Measurements from ENCODE around the gene MIA2. TPM values are rescaled to one million over a fixed set of nuclear protein-coding genes. Genes with fewer than 3 reads are reported as not detected.

The MIA2 gene
- total RNA-seq, 1 donor from 2014 or later: 27.3 TPM

DNA sequence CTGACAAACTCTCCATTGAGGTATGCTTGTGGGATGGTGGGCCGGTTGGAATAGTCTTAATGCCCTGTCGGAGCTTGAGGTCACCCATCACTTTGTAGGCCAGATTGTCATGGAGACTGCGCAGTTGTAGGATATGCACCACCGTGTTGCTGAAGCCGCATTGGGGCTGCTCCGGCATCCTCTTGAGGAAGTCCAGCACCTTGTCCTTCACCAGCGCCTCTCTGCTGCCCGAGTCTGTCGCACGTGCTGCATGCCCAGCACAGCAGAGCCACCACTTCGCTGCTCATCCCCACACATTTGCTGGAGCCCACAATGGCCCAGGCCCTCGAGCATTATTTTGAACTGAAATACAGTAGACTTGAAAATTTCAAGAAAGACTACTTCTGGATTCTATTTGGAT lies 136.7 kb downstream of the MIA2 start:
- DNase-seq (ENCODE audit: low spot score): no peak
- Mint-ChIP-seq H3K9me3 (ENCODE audit: low read depth) (peaks cover 1% of the 10 kb centered on the region), H3K27ac (ENCODE audit: unreplicated experiment) (no peak overlapping the region), H3K27me3 (ENCODE audit: low read depth) (no peaks in the 10 kb centered on the region), H3K4me3 (ENCODE audit: unreplicated experiment) (no peak overlapping the region), H3K4me1 (ENCODE audit: low read depth) (peaks cover 41% of the 10 kb centered on the region), H3K36me3 (ENCODE audit: low read depth) (peaks cover 1% of the 10 kb centered on the region)
- TF ChIP-seq, protein P1, sequence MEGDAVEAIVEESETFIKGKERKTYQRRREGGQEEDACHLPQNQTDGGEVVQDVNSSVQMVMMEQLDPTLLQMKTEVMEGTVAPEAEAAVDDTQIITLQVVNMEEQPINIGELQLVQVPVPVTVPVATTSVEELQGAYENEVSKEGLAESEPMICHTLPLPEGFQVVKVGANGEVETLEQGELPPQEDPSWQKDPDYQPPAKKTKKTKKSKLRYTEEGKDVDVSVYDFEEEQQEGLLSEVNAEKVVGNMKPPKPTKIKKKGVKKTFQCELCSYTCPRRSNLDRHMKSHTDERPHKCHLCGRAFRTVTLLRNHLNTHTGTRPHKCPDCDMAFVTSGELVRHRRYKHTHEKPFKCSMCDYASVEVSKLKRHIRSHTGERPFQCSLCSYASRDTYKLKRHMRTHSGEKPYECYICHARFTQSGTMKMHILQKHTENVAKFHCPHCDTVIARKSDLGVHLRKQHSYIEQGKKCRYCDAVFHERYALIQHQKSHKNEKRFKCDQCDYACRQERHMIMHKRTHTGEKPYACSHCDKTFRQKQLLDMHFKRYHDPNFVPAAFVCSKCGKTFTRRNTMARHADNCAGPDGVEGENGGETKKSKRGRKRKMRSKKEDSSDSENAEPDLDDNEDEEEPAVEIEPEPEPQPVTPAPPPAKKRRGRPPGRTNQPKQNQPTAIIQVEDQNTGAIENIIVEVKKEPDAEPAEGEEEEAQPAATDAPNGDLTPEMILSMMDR (IDR thresholded peaks at IDR 0.05): no peak

DNA sequence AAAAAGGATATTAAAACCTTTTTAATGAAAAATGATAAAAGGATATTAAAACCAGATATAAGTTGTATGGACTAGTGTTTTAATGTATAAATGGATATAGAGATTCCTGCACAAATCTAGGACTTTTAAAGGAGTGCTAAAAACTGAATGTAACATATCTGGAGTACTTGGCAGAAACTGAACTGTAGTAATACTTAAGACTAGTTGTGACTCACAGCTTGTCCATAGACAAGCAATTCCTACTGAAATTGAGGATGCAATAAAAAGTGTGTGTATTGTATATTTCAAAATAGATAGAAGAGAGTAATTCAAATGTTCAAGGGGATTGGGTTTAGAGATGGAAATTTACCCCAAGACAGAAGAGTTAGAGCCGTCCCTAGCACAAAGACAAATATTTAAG lies 138.9 kb downstream of the MIA2 start:
- H3K27me3 Mint-ChIP-seq (ENCODE audit: low read depth): no peaks in the 10 kb centered on the region

DNA sequence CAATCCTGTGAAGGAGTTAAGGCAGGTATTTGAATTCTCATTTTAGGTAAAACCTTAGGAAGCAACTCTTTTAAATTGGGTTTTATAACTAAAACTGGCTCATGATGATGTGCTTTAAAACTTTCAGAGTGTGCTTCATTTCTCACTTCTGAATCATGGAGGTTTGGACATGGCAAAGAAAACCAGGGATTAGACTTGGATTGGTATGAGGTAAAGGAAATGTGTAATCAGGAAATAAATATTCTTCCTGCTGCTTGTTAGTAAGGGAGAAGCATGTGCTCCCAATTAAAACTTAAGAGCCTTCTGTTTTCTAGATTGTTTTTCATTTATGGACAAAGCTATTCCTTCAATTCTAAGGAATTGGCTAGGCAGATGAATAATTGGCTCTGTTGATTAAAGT lies 141.1 kb downstream of the MIA2 start:
- no peak for DNase-seq (ENCODE audit: low spot score)
- Mint-ChIP-seq H3K4me3 (ENCODE audit: unreplicated experiment) (no peak overlapping the region), H3K36me3 (ENCODE audit: low read depth) (no peaks in the 10 kb centered on the region), H3K27me3 (ENCODE audit: low read depth) (no peaks in the 10 kb centered on the region), H3K27ac (ENCODE audit: unreplicated experiment) (peak overlapping the region; percentile 17), H3K4me1 (ENCODE audit: low read depth) (peaks cover 35% of the 10 kb centered on the region), H3K9me3 (ENCODE audit: low read depth) (no peaks in the 10 kb centered on the region)
- TF ChIP-seq, protein P1 (IDR thresholded peaks at IDR 0.05): no peak

More for the DNA sequence above, 138.9 kb downstream of the MIA2 start:
- H3K36me3 Mint-ChIP-seq (ENCODE audit: low read depth): no peaks in the 10 kb centered on the region
- H3K4me1 Mint-ChIP-seq (ENCODE audit: low read depth): peaks cover 50% of the 10 kb centered on the region
- H3K27ac Mint-ChIP-seq (ENCODE audit: unreplicated experiment): no peak overlapping the region
- TF ChIP-seq, protein P1 (IDR thresholded peaks at IDR 0.05): no peak
- no peaks in the 10 kb centered on the region for H3K9me3 Mint-ChIP-seq (ENCODE audit: low read depth)
- no peak overlapping the region for H3K4me3 Mint-ChIP-seq (ENCODE audit: unreplicated experiment)
- DNase-seq (ENCODE audit: low spot score): no peak

DNA sequence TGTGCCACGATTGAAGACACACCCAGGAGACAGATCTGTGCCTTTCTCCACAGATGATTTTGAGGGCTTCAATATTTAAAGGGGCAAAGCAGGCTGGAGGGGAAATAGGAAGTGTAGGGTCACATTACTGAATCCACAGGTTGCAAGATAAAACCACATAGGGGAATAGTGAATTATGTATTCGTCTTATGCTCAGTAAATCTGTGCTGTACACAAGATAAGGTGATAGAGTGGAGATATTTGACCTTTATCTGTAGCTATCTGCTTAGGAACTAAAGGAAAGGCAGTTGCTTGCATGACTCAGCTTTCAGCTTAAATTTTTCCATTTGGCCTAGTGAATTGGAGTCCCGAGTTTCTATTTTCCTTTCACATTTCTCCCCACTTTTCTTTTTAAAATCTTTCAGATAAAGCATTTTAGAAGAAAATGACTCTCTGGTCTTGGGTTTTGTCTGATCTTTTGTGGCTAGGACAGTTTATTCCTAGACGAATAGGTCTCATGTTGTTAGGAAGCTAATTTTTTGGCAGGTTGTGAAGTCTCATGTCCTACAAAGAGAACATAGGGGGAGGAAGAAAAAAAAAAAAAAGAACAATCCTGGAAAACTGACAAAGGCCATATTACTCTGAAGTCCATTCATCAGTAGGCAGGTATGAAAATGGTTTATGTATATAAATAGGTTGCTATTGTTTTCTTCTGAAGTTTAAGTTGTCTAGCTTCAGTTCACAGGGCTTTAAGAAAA lies 143.1 kb downstream of the MIA2 start:
- Mint-ChIP-seq H3K9me3 (ENCODE audit: low read depth) (no peaks in the 10 kb centered on the region), H3K27me3 (ENCODE audit: low read depth) (no peaks in the 10 kb centered on the region), H3K27ac (ENCODE audit: unreplicated experiment) (peak overlapping the region; percentile 97), H3K4me3 (ENCODE audit: unreplicated experiment) (peak overlapping the region; percentile 43), H3K4me1 (ENCODE audit: low read depth) (peaks cover 37% of the 10 kb centered on the region), H3K36me3 (ENCODE audit: low read depth) (no peaks in the 10 kb centered on the region)
- TF ChIP-seq, protein P1 (IDR thresholded peaks at IDR 0.05): no peak
- DNase-seq (ENCODE audit: low spot score): no peak

DNA sequence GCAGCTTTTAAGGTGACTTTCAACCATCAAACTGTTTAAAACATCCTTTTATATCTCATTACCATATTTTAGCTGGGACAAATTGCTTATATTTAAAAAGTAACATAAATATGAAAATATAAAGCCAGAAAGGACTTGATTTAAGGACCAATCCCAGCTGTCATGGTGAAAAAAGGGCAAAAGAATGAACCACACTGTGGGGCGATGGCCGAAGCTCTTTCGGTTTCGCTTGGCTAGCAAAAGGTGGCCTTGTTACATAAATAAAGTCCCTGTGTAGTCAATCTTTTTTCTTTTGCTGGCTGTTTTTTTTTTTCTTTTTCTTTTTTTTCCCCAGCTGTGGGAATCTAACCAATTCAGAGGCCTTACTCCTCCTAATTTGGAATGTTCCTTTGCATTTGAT lies 147.7 kb downstream of the MIA2 start:
- Mint-ChIP-seq H3K36me3 (ENCODE audit: low read depth) (peaks cover 6% of the 10 kb centered on the region), H3K27ac (ENCODE audit: unreplicated experiment) (no peak overlapping the region), H3K9me3 (ENCODE audit: low read depth) (no peaks in the 10 kb centered on the region), H3K27me3 (ENCODE audit: low read depth) (no peaks in the 10 kb centered on the region), H3K4me1 (ENCODE audit: low read depth) (peaks cover 15% of the 10 kb centered on the region), H3K4me3 (ENCODE audit: unreplicated experiment) (no peak overlapping the region)
- no peak for DNase-seq (ENCODE audit: low spot score)
- TF ChIP-seq, protein P1 (IDR thresholded peaks at IDR 0.05): no peak
